NT2/D1 (cell line): ENCODE measurements around the gene MCCC2.

Experiments used
- SUZ12 ChIP-seq: IDR thresholded peaks from 2 replicates; pipeline ENCODE4 v1.6.1; 2011; ENCODE audit not compliant: insufficient read length, insufficient read depth; ENCODE audit errors: extremely low read depth
- YY1 ChIP-seq: IDR thresholded peaks from 2 replicates; pipeline ENCODE4 v1.6.1; 2011; ENCODE audit not compliant: insufficient read length, insufficient read depth
- ZNF274 ChIP-seq: IDR thresholded peaks from 2 replicates; pipeline ENCODE4 v1.6.1; 2011; ENCODE audit warnings: mild to moderate bottlenecking, low read depth, low read length

DNA sequence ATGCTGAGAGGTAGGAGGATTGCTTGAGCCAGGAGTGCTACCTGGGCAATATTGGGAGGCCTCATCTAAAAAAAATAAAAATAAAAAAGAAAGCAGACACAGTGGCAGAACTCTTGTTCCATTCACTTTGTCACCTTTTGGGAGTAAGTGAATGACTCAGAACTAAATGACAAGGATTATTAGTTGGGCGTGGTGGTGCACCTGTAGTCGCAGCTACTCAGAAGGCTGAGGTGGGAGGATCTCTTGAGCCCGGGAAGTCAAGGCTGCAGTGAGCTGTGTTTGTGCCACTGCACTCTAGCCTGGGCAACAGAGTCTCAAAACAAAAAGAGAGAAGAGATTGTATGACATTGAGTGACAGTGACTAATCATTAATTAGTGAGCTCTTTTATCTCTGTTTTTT lies 34.1 kb downstream of the MCCC2 start:
- no peak for TF ChIP-seq SUZ12
- TF ChIP-seq ZNF274, result no peak
- no peak for TF ChIP-seq YY1
